Endothelial cell of umbilical vein (primary cell): ENCODE data around the gene CDKN2D. TPM values are rescaled to one million over a fixed set of nuclear protein-coding genes. Genes with fewer than 3 reads are reported as not detected.
"Not testable (repeated sequence)": the region's sequence is repeated elsewhere in the genome, so short reads cannot be mapped to it uniquely, and the experiment has no call there.

Experiments
- BruUV-seq: library from RNA; stranded (reverse); fragments of 400-500 nt; replicated peaks from 2 replicates; lab custom pipeline; 2021; lab: Mats Ljungman, UMichigan
- CTCF ChIA-PET: fragments of 300-600, 350-600 bp; sonication (Branson Sonifier 250); formaldehyde crosslinking; loops from one replicate; lab custom pipeline; 2021; ENCODE audit warnings: antibody characterized with exemption, inconsistent platforms; lab: Charles Lee
- POLR2A ChIA-PET: fragments of 300-600, 350-600 bp; sonication (Branson Sonifier 250); formaldehyde crosslinking; loops from one replicate; lab custom pipeline; 2021; ENCODE audit warnings: antibody characterized with exemption, inconsistent platforms; lab: Charles Lee
- DNase-seq: peaks from one replicate; pipeline ENCODE4 v3.0.0-alpha.2; 2011; ENCODE audit warnings: low read depth, low spot score
- FAIRE-seq: peaks from 2 replicates; lab custom pipeline; 2011; peaks lifted over from hg19 to GRCh38; lab: Jason Lieb, UNC
- H2AFZ ChIP-seq: 2 replicates; pipeline ENCODE4 v1.6.0; 2012; ENCODE audit warnings: low read depth, low read length, control low read depth, inconsistent platforms
- H3K27ac ChIP-seq: 2 replicates; pipeline ENCODE4 v1.5.1; 2011; ENCODE audit warnings: low read depth, mild to moderate bottlenecking, control low read depth, low read length, moderate library complexity; ENCODE audit not compliant: insufficient read depth
- H3K27me3 ChIP-seq, 2 experiments: 2 replicates each; pipeline versions ENCODE4 v1.6.0 to v1.6.1; 2011; ENCODE audit warnings: low read length in 2 of 2, mixed read lengths in 1 of 2; ENCODE audit not compliant: control insufficient read depth in 2 of 2, insufficient read depth in 2 of 2
- H3K36me3 ChIP-seq, 2 experiments: 2 replicates in 1 of 2; 3 replicates in 1 of 2; pipeline ENCODE4 v1.5.1; 2011; ENCODE audit warnings: low read length in 2 of 2, mild to moderate bottlenecking in 1 of 2, moderate library complexity in 1 of 2; ENCODE audit not compliant: control insufficient read depth in 2 of 2, insufficient read depth in 2 of 2; ENCODE audit errors: extremely low read depth in 1 of 2
- H3K4me1 ChIP-seq: 3 replicates; pipeline ENCODE4 v1.5.1; 2011; ENCODE audit warnings: mild to moderate bottlenecking, low read length; ENCODE audit not compliant: control insufficient read depth, insufficient read depth; ENCODE audit errors: extremely low read depth
- H3K4me2 ChIP-seq: 2 replicates; pipeline ENCODE4 v1.6.1; 2011; ENCODE audit warnings: low read length, control low read depth, mixed read lengths; ENCODE audit not compliant: insufficient read depth
- H3K4me3 ChIP-seq, 3 experiments: fragments of 200-600 bp in 1 of 3; sonication (generic), shearing (Covaris generic) in 1 of 3; replicated peaks in 1 of 3; 2 replicates each; pipeline ENCODE4 v1.5.1; 2011 to 2016; ENCODE audit warnings: control low read depth in 3 of 3, low read length in 3 of 3, mild to moderate bottlenecking in 2 of 3, inconsistent platforms in 1 of 3, low read depth in 1 of 3, moderate library complexity in 1 of 3; ENCODE audit not compliant: insufficient read depth in 1 of 3
- H3K79me2 ChIP-seq: 2 replicates; pipeline ENCODE4 v1.6.0; 2012; ENCODE audit warnings: low read length, inconsistent platforms; ENCODE audit not compliant: control insufficient read depth, insufficient read depth
- H3K9ac ChIP-seq: replicated peaks from 2 replicates; pipeline ENCODE3; 2011; ENCODE audit warnings: low read length, control low read depth; ENCODE audit not compliant: insufficient read depth; ENCODE audit errors: extremely low read depth
- H3K9me1 ChIP-seq: replicated peaks from 3 replicates; pipeline ENCODE4 v1.6.0; 2011; ENCODE audit warnings: mild to moderate bottlenecking, low read length; ENCODE audit not compliant: control insufficient read depth, insufficient read depth; ENCODE audit errors: extremely low read depth
- H3K9me3 ChIP-seq: replicated peaks from 2 replicates; pipeline ENCODE4 v1.5.1; 2012; ENCODE audit warnings: low read length, inconsistent platforms; ENCODE audit not compliant: control insufficient read depth, insufficient read depth
- H4K20me1 ChIP-seq: replicated peaks from 2 replicates; pipeline ENCODE3; 2011; ENCODE audit warnings: mild to moderate bottlenecking, low read length; ENCODE audit not compliant: control insufficient read depth, insufficient read depth; ENCODE audit errors: extremely low read depth
- CTCF ChIP-seq, 2 donors: IDR thresholded peaks; 1 replicate in 1 of 2; 2 replicates in 1 of 2; pipeline ENCODE4 v1.5.1; 2011; ENCODE audit warnings: low read length in 2 of 2, mild to moderate bottlenecking in 2 of 2, moderate library complexity in 2 of 2, control low read depth in 1 of 2, inconsistent platforms in 1 of 2, low read depth in 1 of 2; ENCODE audit not compliant: insufficient read depth in 1 of 2; ENCODE audit errors: extremely low read depth in 1 of 2
- EZH2 ChIP-seq: IDR thresholded peaks from 2 replicates; pipeline ENCODE4 v1.6.1; 2012; ENCODE audit warnings: borderline replicate concordance, low read depth, mild to moderate bottlenecking, moderate library complexity, low read length, inconsistent platforms; ENCODE audit not compliant: severe bottlenecking
- JUN ChIP-seq: IDR thresholded peaks from 2 replicates; pipeline ENCODE4 v1.6.1; 2011; ENCODE audit warnings: borderline replicate concordance, low read depth; ENCODE audit not compliant: insufficient read length, insufficient read depth
- MYC ChIP-seq: IDR thresholded peaks from one replicate; pipeline ENCODE4 v1.6.1; 2011; ENCODE audit warnings: mild to moderate bottlenecking, low read depth, low read length
- POLR2A ChIP-seq: IDR thresholded peaks from 2 replicates; pipeline ENCODE4 v1.6.1; 2012; ENCODE audit warnings: low read depth, mild to moderate bottlenecking, control low read depth, low read length
- POLR2AphosphoS5 ChIP-seq: IDR thresholded peaks from 2 replicates; pipeline ENCODE4 v1.6.1; 2012; ENCODE audit warnings: low read depth, mild to moderate bottlenecking, control low read depth, low read length, moderate library complexity; ENCODE audit not compliant: insufficient read depth
- dilution Hi-C: fragments of 300-500 bp; cut with MboI; formaldehyde crosslinking; loops from one replicate; pipeline ENCODE4 v1.15.0; 2019; ENCODE audit warnings: low sequenced_read_pairs; ENCODE audit not compliant: extremely low pct_ligation_motif_present
- intact Hi-C: fragments of 100-400 bp; cut with micrococcal nuclease; formaldehyde crosslinking; loops from one replicate; pipeline ENCODE4 v1.10.0; 2022
- polyA plus RNA-seq, 4 experiments: library from polyadenylated mRNA; depleted of rRNA in 3 of 4; stranded (reverse) in 3 of 4; unstranded in 1 of 4; fragments of >200 nt; gene quantifications; 2 replicates each; pipeline versions ENCODE4 v1.2.1 to v1.2.3, GENCODE V29; 2011 to 2012; ENCODE audit warnings: missing spikeins in 1 of 4
- total RNA-seq: library from RNA; stranded (reverse); gene quantifications from 2 replicates; pipeline ENCODE4 v1.2.3, GENCODE V29; 2021

Gene CDKN2D
- total and polyA plus RNA-seq, 2 donors (not counting 3 experiments of a cell fraction or from before 2014, with no cell fraction given), result 5.9 to 9.8 TPM

DNA sequence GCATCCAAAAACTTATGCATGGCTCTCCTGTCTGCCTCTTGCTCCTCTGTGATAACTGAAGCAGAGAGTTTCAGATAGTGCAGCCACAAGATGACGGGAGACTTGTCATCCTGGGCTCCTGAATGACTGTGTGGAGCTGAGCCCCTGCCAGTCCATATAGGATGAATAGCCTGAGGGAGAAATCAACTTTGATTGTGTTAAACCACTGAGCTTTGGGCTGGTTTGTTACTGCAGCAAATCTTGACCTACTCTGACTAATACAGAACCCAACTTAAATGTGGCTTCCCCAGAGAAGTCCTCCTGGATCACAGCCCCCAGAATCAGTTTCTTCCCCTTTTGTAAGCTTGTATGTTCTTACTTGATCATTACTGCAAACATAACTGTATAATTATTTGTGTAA, 36.3 kb downstream of the CDKN2D start:
- Histone ChIP-seq H3K27ac (no peak overlapping the region), H3K9me1 (no peaks in the 10 kb centered on the region), H3K27me3 (no peaks in the 10 kb centered on the region), H3K4me2 (no peak overlapping the region), H3K4me1 (no peaks in the 10 kb centered on the region), H3K4me3 (no peak overlapping the region), H2AFZ (no peak overlapping the region), H3K9ac (no peak overlapping the region), H3K79me2 (no peaks in the 10 kb centered on the region), H3K9me3 (no peaks in the 10 kb centered on the region), H3K36me3 (no peaks in the 10 kb centered on the region), H4K20me1 (no peaks in the 10 kb centered on the region)
- dilution Hi-C loops (no loop called here), intact Hi-C loops (no loop called here)
- ChIA-PET CTCF (interaction anchor here (0.9 to 1.6 kb wide), 2 partner anchors 9 to 20 kb away, joined by 3 to 4 read pairs; no protein-coding TSS in a partner anchor), POLR2A (no interaction called here)
- TF ChIP-seq POLR2AphosphoS5, result no peak
- no peak for TF ChIP-seq JUN
- TF ChIP-seq CTCF (IDR thresholded peaks at IDR 0.05; ENCODE audit: extremely low read depth in 1 of 2, insufficient read depth in 1 of 2, low read depth in 1 of 2, low read length in 2 of 2), result no peak
- no peak for TF ChIP-seq POLR2A
- no peak for TF ChIP-seq MYC
- TF ChIP-seq EZH2, result no peak
- FAIRE-seq (no peak), DNase-seq (no peak)
- no TSS peak for BruUV-seq

GRCh38 chr19:10526887-10527286, 41.9 kb downstream of the CDKN2D start:
- dilution Hi-C loops, H3K4me3 ChIP-seq, BruUV-seq, FAIRE-seq, H4K20me1 ChIP-seq, H3K27me3 ChIP-seq, H3K4me2 ChIP-seq, DNase-seq, H3K9ac ChIP-seq, H3K9me1 ChIP-seq, intact Hi-C loops, H3K36me3 ChIP-seq, H3K9me3 ChIP-seq, H3K27ac ChIP-seq, H3K4me1 ChIP-seq, H3K79me2 ChIP-seq, H2AFZ ChIP-seq: not testable (repeated sequence)
- CTCF ChIA-PET, result interaction anchor here (1.0 kb wide), 1 partner anchor 9 kb away, joined by 3 read pairs; the partner anchor contains the start of gene S1PR5
- POLR2A ChIA-PET, result interaction anchor here (0.6 kb wide), 1 partner anchor 31 kb away, joined by 3 read pairs; no protein-coding TSS in a partner anchor
